GM23338 (cell line): ENCODE measurements around the gene C11orf16. TPM values are rescaled to one million over a fixed set of nuclear protein-coding genes. Genes with fewer than 3 reads are reported as not detected.

ENCODE experiments used
- ATAC-seq: fragments of 200-7000 bp; cut with Tn5 transposase; 3 replicates; pipeline ENCODE4 v1.9.1; 2020
- DNase-seq: peaks from one replicate; pipeline ENCODE4 v3.0.0-alpha.2; 2015; ENCODE audit warnings: low spot score
- H2AFZ ChIP-seq: fragments of 200-600 bp; sonication (generic); 2 replicates; pipeline ENCODE4 v1.8.0; 2016; ENCODE audit warnings: antibody characterized with exemption, mild to moderate bottlenecking, moderate library complexity
- H3F3A ChIP-seq: fragments of 200-600 bp; sonication (generic); replicated peaks from 2 replicates; pipeline ENCODE4 v1.8.0; 2017; ENCODE audit warnings: antibody characterized with exemption, mixed run types, low read depth
- H3K27ac ChIP-seq: fragments of 200-600 bp; sonication (generic); 2 replicates; pipeline ENCODE4 v1.6.1; 2016; ENCODE audit warnings: low read depth
- H3K27me3 ChIP-seq: fragments of 200-600 bp; sonication (generic); 2 replicates; pipeline ENCODE4 v1.8.0; 2016; ENCODE audit warnings: mild to moderate bottlenecking, mixed run types, moderate library complexity; ENCODE audit not compliant: insufficient read depth
- H3K36me3 ChIP-seq: fragments of 200-600 bp; sonication (generic); 2 replicates; pipeline ENCODE4 v1.8.0; 2016; ENCODE audit warnings: mild to moderate bottlenecking; ENCODE audit not compliant: insufficient read depth
- H3K4me1 ChIP-seq: fragments of 200-600 bp; sonication (generic); 2 replicates; pipeline ENCODE4 v1.8.0; 2016; ENCODE audit warnings: mild to moderate bottlenecking, moderate library complexity; ENCODE audit not compliant: insufficient read depth
- H3K4me2 ChIP-seq: fragments of 200-600 bp; sonication (generic); 2 replicates; pipeline ENCODE4 v1.7.1; 2017; ENCODE audit warnings: mixed run types
- H3K4me3 ChIP-seq: fragments of 200-600 bp; sonication (generic); 2 replicates; pipeline ENCODE4 v1.6.1; 2016; ENCODE audit warnings: mixed run types
- H3K79me2 ChIP-seq: fragments of 200-600 bp; sonication (generic); replicated peaks from 2 replicates; pipeline ENCODE4 v1.8.0; 2017; ENCODE audit warnings: mild to moderate bottlenecking; ENCODE audit not compliant: insufficient read depth
- H3K9me2 ChIP-seq: fragments of 200-600 bp; sonication (generic); 2 replicates; pipeline ENCODE4 v1.8.0; 2017; ENCODE audit not compliant: insufficient read depth
- H4K20me1 ChIP-seq: fragments of 200-600 bp; sonication (generic); replicated peaks from 2 replicates; pipeline ENCODE4 v1.8.0; 2017; ENCODE audit warnings: mild to moderate bottlenecking; ENCODE audit not compliant: insufficient read depth
- H3K27ac Mint-ChIP-seq: 2 replicates; pipeline ENCODE4 v1.8.0; 2020; ENCODE audit warnings: inconsistent platforms, mild to moderate bottlenecking, moderate library complexity, mixed read lengths
- H3K27me3 Mint-ChIP-seq: 3 replicates; pipeline ENCODE4 v1.8.0; 2022; ENCODE audit warnings: low read depth, mild to moderate bottlenecking, moderate library complexity, mixed read lengths, inconsistent platforms; ENCODE audit not compliant: insufficient read depth, poor library complexity
- H3K36me3 Mint-ChIP-seq: 3 replicates; pipeline ENCODE4 v1.8.0; 2021; ENCODE audit warnings: low read depth, mild to moderate bottlenecking, inconsistent platforms, moderate library complexity, mixed read lengths
- H3K4me1 Mint-ChIP-seq: 3 replicates; pipeline ENCODE4 v1.8.0; 2020; ENCODE audit warnings: mild to moderate bottlenecking, inconsistent platforms, mixed read lengths
- H3K4me3 Mint-ChIP-seq: 3 replicates; pipeline ENCODE4 v1.8.0; 2021; ENCODE audit warnings: moderate library complexity, mild to moderate bottlenecking, inconsistent platforms, mixed read lengths
- H3K9me3 Mint-ChIP-seq: 3 replicates; pipeline ENCODE4 v1.8.0; 2020; ENCODE audit warnings: moderate library complexity, mild to moderate bottlenecking, inconsistent platforms, mixed read lengths
- CREB1 ChIP-seq: fragments of 250-450 bp; sonication (Bioruptor Pico); IDR thresholded peaks from 2 replicates; pipeline ENCODE4 v1.5.0; 2020; ENCODE audit warnings: low read depth, mild to moderate bottlenecking, moderate library complexity
- CTCF ChIP-seq, 2 experiments: fragments of 200-600 bp in 1 of 2; sonication (generic) in 1 of 2; conservative IDR thresholded peaks; 2 replicates each; pipeline versions ENCODE4 v1.5.1 to v1.6.1; 2016 to 2017; ENCODE audit warnings: antibody characterized with exemption in 2 of 2, low read depth in 2 of 2, mild to moderate bottlenecking in 2 of 2, moderate library complexity in 1 of 2
- EZH2 ChIP-seq: fragments of 200-600 bp; sonication (generic); IDR thresholded peaks from one replicate; pipeline ENCODE4 v1.8.0; 2017; ENCODE audit warnings: antibody characterized with exemption, mild to moderate bottlenecking, low read depth; ENCODE audit not compliant: unreplicated experiment
- EZH2phosphoT487 ChIP-seq: fragments of 200-600 bp; sonication (generic); IDR thresholded peaks from one replicate; pipeline ENCODE4 v1.8.1; 2018; ENCODE audit warnings: antibody characterized with exemption; ENCODE audit not compliant: unreplicated experiment
- JUNB ChIP-seq: IDR thresholded peaks from one replicate; pipeline ENCODE4 v1.6.1; 2016; ENCODE audit warnings: antibody characterized with exemption; ENCODE audit not compliant: unreplicated experiment
- NANOG ChIP-seq: IDR thresholded peaks from 2 replicates; pipeline ENCODE4 v1.6.1; 2016; ENCODE audit warnings: antibody characterized with exemption, borderline replicate concordance
- POLR2AphosphoS5 ChIP-seq: IDR thresholded peaks from 2 replicates; pipeline ENCODE4 v1.6.1; 2016; ENCODE audit warnings: antibody characterized with exemption, low read depth
- STAT1 ChIP-seq: IDR thresholded peaks from one replicate; pipeline ENCODE4 v1.6.1; 2016; ENCODE audit warnings: antibody characterized with exemption; ENCODE audit not compliant: unreplicated experiment
- ZNF114 ChIP-seq: fragments of 250-450 bp; sonication (Bioruptor Pico); IDR thresholded peaks from 2 replicates; pipeline ENCODE4 v1.5.0; 2020; ENCODE audit warnings: mild to moderate bottlenecking, moderate library complexity
- ZNF331 ChIP-seq: fragments of 250-450 bp; sonication (Bioruptor Pico); IDR thresholded peaks from 2 replicates; pipeline ENCODE4 v1.5.0; 2020; ENCODE audit warnings: low read depth, mild to moderate bottlenecking, moderate library complexity
- polyA plus RNA-seq: library from polyadenylated mRNA; unstranded; fragments of >200 nt; fragmentation: Nextera tagmentation; extraction: Ambion mirVana; gene quantifications from 2 replicates; pipeline ENCODE4 v1.2.1, GENCODE V29; 2016
- total RNA-seq: library from RNA; depleted of rRNA; stranded (reverse); fragments of >200 nt; shearing (Covaris generic); gene quantifications from 2 replicates; pipeline ENCODE4 v1.2.3, GENCODE V29; 2014
- TF ChIP-seq, protein P1 (sequence below): fragments of 250-450 bp; sonication (Bioruptor Pico); IDR thresholded peaks from 2 replicates; pipeline ENCODE4 v1.5.0; 2020; ENCODE audit warnings: mild to moderate bottlenecking, moderate library complexity
- TF ChIP-seq, protein P2 (sequence below): IDR thresholded peaks from one replicate; pipeline ENCODE4 v1.6.1; 2018; ENCODE audit warnings: antibody characterized with exemption; ENCODE audit not compliant: unreplicated experiment
- TF ChIP-seq, protein P3 (sequence below): IDR thresholded peaks from 2 replicates; pipeline ENCODE4 v1.6.1; 2016; ENCODE audit warnings: antibody characterized with exemption

Gene C11orf16
- total and polyA plus RNA-seq, 2 experiments from 2014 or later: not detected

DNA sequence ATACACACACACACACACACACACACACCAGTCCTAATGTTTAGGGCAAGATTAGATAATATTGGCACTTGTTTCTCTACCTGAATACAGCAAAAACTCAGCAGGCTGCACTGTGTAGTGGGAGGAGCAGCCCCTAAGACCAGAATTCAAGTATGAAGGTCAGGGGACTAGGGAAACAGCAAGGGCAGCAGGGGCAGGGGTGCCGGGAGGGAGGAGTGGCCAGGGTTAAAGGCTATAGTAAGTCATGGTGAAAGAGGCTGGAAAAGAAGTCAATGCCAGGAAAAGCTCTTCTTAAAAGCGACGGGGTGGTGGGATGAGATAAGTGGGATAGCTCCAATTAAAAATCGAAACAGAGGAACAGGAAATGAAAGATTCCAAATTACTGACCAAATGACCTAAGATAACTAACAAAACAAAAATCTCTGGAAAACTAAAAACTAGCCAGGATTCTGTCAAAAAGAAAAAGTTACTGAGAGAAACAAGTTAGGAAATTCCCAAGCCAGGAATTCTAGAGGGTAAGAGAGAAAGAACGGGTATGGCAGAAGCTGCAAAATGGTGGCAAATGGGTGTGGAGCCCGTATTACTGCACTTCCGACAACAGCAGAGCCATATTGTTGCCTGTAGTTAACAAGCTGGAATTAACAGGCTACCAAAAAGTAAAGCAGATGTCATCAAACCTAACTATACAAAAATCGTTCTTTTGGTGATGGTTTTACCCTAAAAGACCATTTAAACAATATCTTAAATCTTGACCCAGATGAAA lies 8.8 kb upstream of the C11orf16 start:
- Mint-ChIP-seq H3K9me3 (no peaks in the 10 kb centered on the region), H3K27ac (no peak overlapping the region), H3K4me1 (no peaks in the 10 kb centered on the region; the same call in 2 of the 3 replicates), H3K36me3 (no peaks in the 10 kb centered on the region), H3K27me3 (no peaks in the 10 kb centered on the region), H3K4me3 (no peak overlapping the region)
- Histone ChIP-seq H3K27me3 (no peaks in the 10 kb centered on the region), H3F3A (no peaks in the 10 kb centered on the region), H3K4me1 (no peaks in the 10 kb centered on the region), H3K4me2 (no peak overlapping the region), H3K27ac (no peak overlapping the region), H2AFZ (no peak overlapping the region), H3K4me3 (no peak overlapping the region), H3K36me3 (no peaks in the 10 kb centered on the region), H3K9me2 (no peaks in the 10 kb centered on the region), H3K79me2 (no peaks in the 10 kb centered on the region), H4K20me1 (no peaks in the 10 kb centered on the region)
- TF ChIP-seq JUNB (no peak), CTCF (conservative IDR thresholded peaks at IDR 0.05; ENCODE audit: low read depth in 2 of 2) (no peak), ZNF331 (CRISPR knock-in tag) (no peak), POLR2AphosphoS5 (no peak), EZH2phosphoT487 (no peak), STAT1 (no peak), CREB1 (CRISPR knock-in tag) (no peak), NANOG (no peak), ZNF114 (no peak), EZH2 (no peak)
- TF ChIP-seq, protein P1, sequence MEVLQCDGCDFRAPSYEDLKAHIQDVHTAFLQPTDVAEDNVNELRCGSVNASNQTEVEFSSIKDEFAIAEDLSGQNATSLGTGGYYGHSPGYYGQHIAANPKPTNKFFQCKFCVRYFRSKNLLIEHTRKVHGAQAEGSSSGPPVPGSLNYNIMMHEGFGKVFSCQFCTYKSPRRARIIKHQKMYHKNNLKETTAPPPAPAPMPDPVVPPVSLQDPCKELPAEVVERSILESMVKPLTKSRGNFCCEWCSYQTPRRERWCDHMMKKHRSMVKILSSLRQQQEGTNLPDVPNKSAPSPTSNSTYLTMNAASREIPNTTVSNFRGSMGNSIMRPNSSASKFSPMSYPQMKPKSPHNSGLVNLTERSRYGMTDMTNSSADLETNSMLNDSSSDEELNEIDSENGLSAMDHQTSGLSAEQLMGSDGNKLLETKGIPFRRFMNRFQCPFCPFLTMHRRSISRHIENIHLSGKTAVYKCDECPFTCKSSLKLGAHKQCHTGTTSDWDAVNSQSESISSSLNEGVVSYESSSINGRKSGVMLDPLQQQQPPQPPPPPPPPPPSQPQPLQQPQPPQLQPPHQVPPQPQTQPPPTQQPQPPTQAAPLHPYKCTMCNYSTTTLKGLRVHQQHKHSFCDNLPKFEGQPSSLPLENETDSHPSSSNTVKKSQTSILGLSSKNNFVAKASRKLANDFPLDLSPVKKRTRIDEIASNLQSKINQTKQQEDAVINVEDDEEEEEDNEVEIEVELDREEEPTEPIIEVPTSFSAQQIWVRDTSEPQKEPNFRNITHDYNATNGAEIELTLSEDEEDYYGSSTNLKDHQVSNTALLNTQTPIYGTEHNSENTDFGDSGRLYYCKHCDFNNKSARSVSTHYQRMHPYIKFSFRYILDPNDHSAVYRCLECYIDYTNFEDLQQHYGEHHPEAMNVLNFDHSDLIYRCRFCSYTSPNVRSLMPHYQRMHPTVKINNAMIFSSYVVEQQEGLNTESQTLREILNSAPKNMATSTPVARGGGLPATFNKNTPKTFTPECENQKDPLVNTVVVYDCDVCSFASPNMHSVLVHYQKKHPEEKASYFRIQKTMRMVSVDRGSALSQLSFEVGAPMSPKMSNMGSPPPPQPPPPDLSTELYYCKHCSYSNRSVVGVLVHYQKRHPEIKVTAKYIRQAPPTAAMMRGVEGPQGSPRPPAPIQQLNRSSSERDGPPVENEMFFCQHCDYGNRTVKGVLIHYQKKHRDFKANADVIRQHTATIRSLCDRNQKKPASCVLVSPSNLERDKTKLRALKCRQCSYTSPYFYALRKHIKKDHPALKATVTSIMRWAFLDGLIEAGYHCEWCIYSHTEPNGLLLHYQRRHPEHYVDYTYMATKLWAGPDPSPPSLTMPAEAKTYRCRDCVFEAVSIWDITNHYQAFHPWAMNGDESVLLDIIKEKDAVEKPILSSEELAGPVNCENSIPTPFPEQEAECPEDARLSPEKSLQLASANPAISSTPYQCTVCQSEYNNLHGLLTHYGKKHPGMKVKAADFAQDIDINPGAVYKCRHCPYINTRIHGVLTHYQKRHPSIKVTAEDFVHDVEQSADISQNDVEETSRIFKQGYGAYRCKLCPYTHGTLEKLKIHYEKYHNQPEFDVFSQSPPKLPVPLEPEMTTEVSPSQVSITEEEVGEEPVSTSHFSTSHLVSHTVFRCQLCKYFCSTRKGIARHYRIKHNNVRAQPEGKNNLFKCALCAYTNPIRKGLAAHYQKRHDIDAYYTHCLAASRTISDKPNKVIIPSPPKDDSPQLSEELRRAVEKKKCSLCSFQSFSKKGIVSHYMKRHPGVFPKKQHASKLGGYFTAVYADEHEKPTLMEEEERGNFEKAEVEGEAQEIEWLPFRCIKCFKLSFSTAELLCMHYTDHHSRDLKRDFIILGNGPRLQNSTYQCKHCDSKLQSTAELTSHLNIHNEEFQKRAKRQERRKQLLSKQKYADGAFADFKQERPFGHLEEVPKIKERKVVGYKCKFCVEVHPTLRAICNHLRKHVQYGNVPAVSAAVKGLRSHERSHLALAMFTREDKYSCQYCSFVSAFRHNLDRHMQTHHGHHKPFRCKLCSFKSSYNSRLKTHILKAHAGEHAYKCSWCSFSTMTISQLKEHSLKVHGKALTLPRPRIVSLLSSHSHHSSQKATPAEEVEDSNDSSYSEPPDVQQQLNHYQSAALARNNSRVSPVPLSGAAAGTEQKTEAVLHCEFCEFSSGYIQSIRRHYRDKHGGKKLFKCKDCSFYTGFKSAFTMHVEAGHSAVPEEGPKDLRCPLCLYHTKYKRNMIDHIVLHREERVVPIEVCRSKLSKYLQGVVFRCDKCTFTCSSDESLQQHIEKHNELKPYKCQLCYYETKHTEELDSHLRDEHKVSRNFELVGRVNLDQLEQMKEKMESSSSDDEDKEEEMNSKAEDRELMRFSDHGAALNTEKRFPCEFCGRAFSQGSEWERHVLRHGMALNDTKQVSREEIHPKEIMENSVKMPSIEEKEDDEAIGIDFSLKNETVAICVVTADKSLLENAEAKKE (CRISPR knock-in tag): no peak
- TF ChIP-seq, protein P2, sequence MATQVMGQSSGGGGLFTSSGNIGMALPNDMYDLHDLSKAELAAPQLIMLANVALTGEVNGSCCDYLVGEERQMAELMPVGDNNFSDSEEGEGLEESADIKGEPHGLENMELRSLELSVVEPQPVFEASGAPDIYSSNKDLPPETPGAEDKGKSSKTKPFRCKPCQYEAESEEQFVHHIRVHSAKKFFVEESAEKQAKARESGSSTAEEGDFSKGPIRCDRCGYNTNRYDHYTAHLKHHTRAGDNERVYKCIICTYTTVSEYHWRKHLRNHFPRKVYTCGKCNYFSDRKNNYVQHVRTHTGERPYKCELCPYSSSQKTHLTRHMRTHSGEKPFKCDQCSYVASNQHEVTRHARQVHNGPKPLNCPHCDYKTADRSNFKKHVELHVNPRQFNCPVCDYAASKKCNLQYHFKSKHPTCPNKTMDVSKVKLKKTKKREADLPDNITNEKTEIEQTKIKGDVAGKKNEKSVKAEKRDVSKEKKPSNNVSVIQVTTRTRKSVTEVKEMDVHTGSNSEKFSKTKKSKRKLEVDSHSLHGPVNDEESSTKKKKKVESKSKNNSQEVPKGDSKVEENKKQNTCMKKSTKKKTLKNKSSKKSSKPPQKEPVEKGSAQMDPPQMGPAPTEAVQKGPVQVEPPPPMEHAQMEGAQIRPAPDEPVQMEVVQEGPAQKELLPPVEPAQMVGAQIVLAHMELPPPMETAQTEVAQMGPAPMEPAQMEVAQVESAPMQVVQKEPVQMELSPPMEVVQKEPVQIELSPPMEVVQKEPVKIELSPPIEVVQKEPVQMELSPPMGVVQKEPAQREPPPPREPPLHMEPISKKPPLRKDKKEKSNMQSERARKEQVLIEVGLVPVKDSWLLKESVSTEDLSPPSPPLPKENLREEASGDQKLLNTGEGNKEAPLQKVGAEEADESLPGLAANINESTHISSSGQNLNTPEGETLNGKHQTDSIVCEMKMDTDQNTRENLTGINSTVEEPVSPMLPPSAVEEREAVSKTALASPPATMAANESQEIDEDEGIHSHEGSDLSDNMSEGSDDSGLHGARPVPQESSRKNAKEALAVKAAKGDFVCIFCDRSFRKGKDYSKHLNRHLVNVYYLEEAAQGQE: no peak
- TF ChIP-seq, protein P3, sequence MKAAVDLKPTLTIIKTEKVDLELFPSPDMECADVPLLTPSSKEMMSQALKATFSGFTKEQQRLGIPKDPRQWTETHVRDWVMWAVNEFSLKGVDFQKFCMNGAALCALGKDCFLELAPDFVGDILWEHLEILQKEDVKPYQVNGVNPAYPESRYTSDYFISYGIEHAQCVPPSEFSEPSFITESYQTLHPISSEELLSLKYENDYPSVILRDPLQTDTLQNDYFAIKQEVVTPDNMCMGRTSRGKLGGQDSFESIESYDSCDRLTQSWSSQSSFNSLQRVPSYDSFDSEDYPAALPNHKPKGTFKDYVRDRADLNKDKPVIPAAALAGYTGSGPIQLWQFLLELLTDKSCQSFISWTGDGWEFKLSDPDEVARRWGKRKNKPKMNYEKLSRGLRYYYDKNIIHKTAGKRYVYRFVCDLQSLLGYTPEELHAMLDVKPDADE: no peak
- ATAC-seq (no peak), DNase-seq (no peak)
